Measurements from ENCODE around the gene TIGD1.

- TF ChIP-seq CTCF (conservative IDR thresholded peaks at IDR 0.05; ENCODE audit: low read length) = no peak
- TF ChIP-seq EZH2phosphoT487 (IDR thresholded peaks at IDR 0.05; ENCODE audit: borderline replicate concordance, low read depth, low read length) = no peak
Measured at GRCh38 chr2:232556426-232556825, 6.1 kb upstream of the TIGD1 start.
